Neutrophil (primary cell): ENCODE data around the gene ABHD16B.
"Not testable (repeated sequence)": the region's sequence is repeated elsewhere in the genome, so short reads cannot be mapped to it uniquely, and the experiment has no call there.

Experiments used
- H3K27ac ChIP-seq: fragments of 200-600 bp; sonication (generic); 2 replicates; pipeline ENCODE4 v1.5.1; 2016; ENCODE audit warnings: mild to moderate bottlenecking, moderate library complexity
- H3K27me3 ChIP-seq: fragments of 200-600 bp; sonication (generic); 2 replicates; pipeline ENCODE4 v1.6.0; 2016; ENCODE audit warnings: mild to moderate bottlenecking
- H3K36me3 ChIP-seq: fragments of 200-600 bp; sonication (generic); 2 replicates; pipeline ENCODE4 v1.5.1; 2017
- H3K4me1 ChIP-seq, 2 experiments: fragments of 200-600 bp in 1 of 2; sonication (generic) in 1 of 2; 1 replicate in 1 of 2; 2 replicates in 1 of 2; pipeline versions ENCODE4 v1.5.1 to v1.6.1; 2013 to 2016; ENCODE audit warnings: low read depth in 1 of 2, low read length in 1 of 2, mild to moderate bottlenecking in 1 of 2, moderate library complexity in 1 of 2; ENCODE audit not compliant: control insufficient read depth in 1 of 2, insufficient read depth in 1 of 2
- H3K4me3 ChIP-seq, 2 experiments: fragments of 200-600 bp in 1 of 2; sonication (generic) in 1 of 2; 1 replicate in 1 of 2; 2 replicates in 1 of 2; pipeline ENCODE4 v1.5.1; 2013 to 2016; ENCODE audit warnings: low read depth in 1 of 2, low read length in 1 of 2, mild to moderate bottlenecking in 1 of 2, moderate library complexity in 1 of 2
- H3K9me3 ChIP-seq: fragments of 200-600 bp; sonication (generic); 2 replicates; pipeline ENCODE4 v1.5.1; 2016
- CTCF ChIP-seq: fragments of 200-600 bp; sonication (generic); IDR thresholded peaks from 2 replicates; pipeline ENCODE4 v1.5.1; 2016; ENCODE audit warnings: antibody characterized with exemption

Gene ABHD16B

DNA sequence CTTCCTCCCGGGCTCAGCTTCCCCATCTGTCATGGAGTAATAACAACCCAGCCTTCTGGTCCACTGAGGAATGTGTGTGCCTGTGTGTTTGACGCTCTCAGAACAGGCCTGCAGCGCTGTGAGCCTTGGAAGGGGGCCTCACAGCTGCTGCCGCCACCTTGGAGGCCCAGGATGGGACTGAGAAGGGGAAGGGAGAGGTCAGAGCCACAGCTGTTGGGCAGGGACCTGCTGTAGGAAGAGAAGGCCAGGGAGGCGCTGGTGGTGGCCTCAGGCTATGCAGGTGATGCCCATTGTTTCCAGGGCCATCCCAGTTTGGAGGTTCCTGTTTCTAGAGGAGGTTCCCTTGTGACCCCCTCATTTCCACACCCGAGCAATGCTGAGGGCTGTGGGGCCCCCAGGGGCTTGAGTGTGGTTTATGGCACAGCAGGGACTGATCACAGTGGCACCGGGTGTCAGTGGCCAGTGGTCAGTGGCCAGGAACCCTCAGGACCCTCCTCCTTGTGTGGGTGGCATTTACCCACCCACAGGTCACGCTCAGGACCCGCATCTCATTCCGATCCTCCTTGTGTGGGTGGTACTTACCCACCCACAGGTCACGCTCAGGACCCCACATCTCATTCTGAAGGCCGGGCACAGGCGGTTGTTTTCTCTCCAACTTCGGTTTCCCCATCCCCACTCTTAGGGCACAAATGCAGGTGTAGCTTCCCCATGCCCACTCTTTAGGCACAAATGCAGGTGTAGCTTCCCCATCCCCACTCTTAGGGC is 17.8 kb downstream of the ABHD16B start:
- Histone ChIP-seq H3K36me3 (peaks cover 93% of the 10 kb centered on the region), H3K27ac (peak overlapping the region; percentile 95), H3K27me3 (no peaks in the 10 kb centered on the region), H3K4me1 (peaks cover 25 to 50% of the 10 kb centered on the region in 2 experiments), H3K9me3 (no peaks in the 10 kb centered on the region), H3K4me3 (no peak overlapping the region)
- TF ChIP-seq CTCF: no peak

DNA sequence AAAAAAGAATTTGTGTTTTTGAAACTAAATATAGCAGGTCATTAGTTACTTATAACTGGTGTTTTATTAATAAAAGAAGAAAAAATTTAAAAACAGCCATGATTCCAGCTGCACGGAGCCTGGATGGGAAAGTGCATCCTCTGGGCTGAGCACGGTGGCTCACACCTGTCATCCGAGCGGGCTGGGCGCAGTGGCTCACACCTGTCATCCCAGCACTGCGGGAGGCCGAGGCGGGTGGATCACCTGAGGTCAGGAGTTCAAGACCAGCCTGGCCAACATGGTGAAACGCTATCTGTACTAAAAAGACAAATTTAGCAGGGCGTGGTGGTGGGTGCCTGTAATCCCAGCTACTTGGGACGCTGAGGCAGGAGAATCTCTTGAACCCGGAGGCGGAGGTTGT is 19.6 kb downstream of the ABHD16B start:
- H3K4me3 ChIP-seq, H3K27me3 ChIP-seq, H3K27ac ChIP-seq, H3K9me3 ChIP-seq: not testable (repeated sequence)
- Histone ChIP-seq H3K36me3 (peaks cover 93% of the 10 kb centered on the region), H3K4me1 (peaks cover 9 to 32% of the 10 kb centered on the region in 2 experiments)

- Histone ChIP-seq H3K4me3 (no peak overlapping the region), H3K27ac (no peak overlapping the region)
- no peak for TF ChIP-seq CTCF
Observed at GRCh38 chr20:63881451-63882226, 20.3 kb downstream of the ABHD16B start.

DNA sequence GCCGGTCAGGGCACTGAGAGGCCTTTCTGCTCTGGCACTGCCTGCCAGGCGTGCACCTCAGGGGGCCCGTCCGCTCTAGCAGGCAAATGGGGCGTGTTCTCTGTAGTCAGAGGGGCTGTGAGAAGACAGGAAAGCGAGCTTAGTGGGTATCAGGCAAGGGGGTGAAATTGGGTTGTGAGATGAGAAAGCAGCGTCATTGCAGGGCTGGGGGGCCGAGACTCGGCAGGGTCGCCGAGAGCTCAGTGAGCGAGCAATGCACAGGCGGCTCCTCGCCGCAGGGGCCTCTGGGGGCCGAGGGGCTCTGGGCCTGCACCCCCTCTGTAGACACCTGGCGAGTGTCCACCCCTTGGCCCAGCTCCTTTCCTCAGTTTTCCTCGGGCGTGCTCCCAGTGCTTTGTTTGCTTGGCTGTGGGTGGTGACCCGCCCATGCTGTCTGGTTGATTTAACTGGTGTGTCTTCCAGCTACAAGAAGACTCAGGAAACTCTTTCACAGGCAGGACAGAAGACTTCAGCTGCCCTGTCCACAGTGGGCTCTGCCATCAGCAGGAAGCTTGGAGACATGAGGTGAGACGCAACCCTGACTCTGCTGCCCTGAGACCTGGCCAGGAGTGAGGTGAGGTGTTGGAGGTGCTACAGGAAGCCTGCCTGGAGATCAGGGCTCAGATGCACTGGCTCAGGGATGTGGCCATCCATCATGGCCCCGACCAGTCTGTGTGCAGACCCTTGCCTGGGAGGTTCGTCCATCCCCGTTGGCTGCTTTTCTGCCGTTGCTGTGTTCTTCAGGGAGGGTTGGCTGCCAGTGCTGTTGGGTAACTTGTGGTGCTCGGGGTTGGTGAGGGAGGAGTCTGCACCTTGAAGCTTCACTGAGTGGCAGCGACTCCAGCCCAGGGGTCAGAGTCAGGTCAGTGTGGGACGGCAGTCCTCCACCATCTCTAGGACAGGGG is 21.2 kb downstream of the ABHD16B start:
- TF ChIP-seq CTCF: no peak
- Histone ChIP-seq H3K27me3 (no peaks in the 10 kb centered on the region), H3K4me3 (no peak overlapping the region), H3K4me1 (peaks cover 8 to 20% of the 10 kb centered on the region in 2 experiments), H3K9me3 (no peaks in the 10 kb centered on the region), H3K27ac (peak overlapping the region; percentile 18), H3K36me3 (peaks cover 93% of the 10 kb centered on the region)

More at GRCh38 chr20:63881451-63882226, 20.3 kb downstream of the ABHD16B start:
- Histone ChIP-seq H3K4me1 (peaks cover 8 to 25% of the 10 kb centered on the region in 2 experiments), H3K27me3 (no peaks in the 10 kb centered on the region), H3K9me3 (no peaks in the 10 kb centered on the region), H3K36me3 (peaks cover 93% of the 10 kb centered on the region)

- no peaks in the 10 kb centered on the region for H3K9me3 ChIP-seq
- peaks cover 8 to 13% of the 10 kb centered on the region in 2 experiments for H3K4me1 ChIP-seq
- no peak overlapping the region for H3K4me3 ChIP-seq
- peaks cover 93% of the 10 kb centered on the region for H3K36me3 ChIP-seq
- H3K27ac ChIP-seq: peak overlapping the region; percentile 18
- H3K27me3 ChIP-seq: no peaks in the 10 kb centered on the region
- no peak for TF ChIP-seq CTCF
Observed at GRCh38 chr20:63883201-63883593, 21.9 kb downstream of the ABHD16B start.
